Measurements from ENCODE around the gene FAM13A. TPM values are rescaled to one million over a fixed set of nuclear protein-coding genes. Genes with fewer than 3 reads are reported as not detected.
"Not testable (repeated sequence)": the region's sequence is repeated elsewhere in the genome, so short reads cannot be mapped to it uniquely, and the experiment has no call there.

Gene FAM13A
- total RNA-seq, 1 donor from 2014 or later: 4.5 TPM

DNA sequence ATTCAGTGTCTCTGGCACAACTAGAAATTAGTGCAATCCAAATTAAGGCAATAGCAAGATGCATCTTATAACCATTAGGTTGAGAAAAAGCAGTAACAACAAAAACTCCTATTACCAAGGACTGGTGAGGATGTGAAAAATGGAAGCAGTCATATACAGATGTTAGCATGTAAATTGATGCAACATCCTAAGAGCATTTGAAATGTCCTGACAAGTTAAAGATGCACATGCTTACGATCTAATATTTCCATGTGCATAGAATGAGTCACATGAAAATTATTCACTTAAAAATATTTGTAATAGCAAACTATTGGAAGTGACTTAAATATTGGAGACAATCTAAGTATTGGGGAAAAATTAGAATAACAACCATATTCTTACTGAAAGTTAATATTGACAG, 163.0 kb downstream of the FAM13A start:
- H3K27ac Mint-ChIP-seq: no peak overlapping the region
- no peaks in the 10 kb centered on the region for H3K36me3 Mint-ChIP-seq (ENCODE audit: low read depth)
- intact Hi-C loops (cut with micrococcal nuclease): no loop called here
- no peak overlapping the region for H3K4me3 Mint-ChIP-seq (ENCODE audit: low read depth)
- no peaks in the 10 kb centered on the region for H3K4me1 Mint-ChIP-seq (ENCODE audit: low read depth)
- H3K9me3 Mint-ChIP-seq: no peaks in the 10 kb centered on the region
- no peak for DNase-seq (ENCODE audit: low spot score)
- no peaks in the 10 kb centered on the region for H3K27me3 Mint-ChIP-seq (ENCODE audit: low read depth)

DNA sequence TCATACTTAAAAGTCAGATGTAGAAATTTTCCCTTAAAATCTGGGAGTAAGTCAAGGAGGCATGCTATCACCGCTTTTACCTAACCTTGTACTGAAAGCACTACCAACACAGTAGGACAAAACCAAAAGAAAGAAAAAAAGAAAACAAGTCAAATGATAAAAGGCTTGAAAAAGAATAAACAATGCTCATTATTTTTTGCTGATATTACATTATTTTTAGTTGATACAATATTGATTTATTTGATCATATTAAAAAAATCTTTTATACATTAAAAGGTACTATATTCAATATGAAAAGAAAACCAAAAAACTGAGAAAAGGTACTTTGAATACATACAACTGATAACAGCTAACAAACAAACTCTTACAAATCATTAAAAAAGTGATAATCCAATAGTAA, 164.3 kb downstream of the FAM13A start:
- H3K4me1 Mint-ChIP-seq (ENCODE audit: low read depth): no peaks in the 10 kb centered on the region
- H3K36me3 Mint-ChIP-seq (ENCODE audit: low read depth): no peaks in the 10 kb centered on the region
- H3K27ac Mint-ChIP-seq: no peak overlapping the region
- DNase-seq (ENCODE audit: low spot score): no peak
- intact Hi-C loops (cut with micrococcal nuclease): no loop called here
- H3K27me3 Mint-ChIP-seq (ENCODE audit: low read depth): no peaks in the 10 kb centered on the region
- no peak overlapping the region for H3K4me3 Mint-ChIP-seq (ENCODE audit: low read depth)
- no peaks in the 10 kb centered on the region for H3K9me3 Mint-ChIP-seq

GRCh38 chr4:88891636-88892035, 165.3 kb downstream of the FAM13A start:
- Mint-ChIP-seq H3K27ac (no peak overlapping the region), H3K4me1 (ENCODE audit: low read depth) (no peaks in the 10 kb centered on the region), H3K36me3 (ENCODE audit: low read depth) (no peaks in the 10 kb centered on the region), H3K27me3 (ENCODE audit: low read depth) (no peaks in the 10 kb centered on the region), H3K4me3 (ENCODE audit: low read depth) (no peak overlapping the region), H3K9me3 (no peaks in the 10 kb centered on the region)
- intact Hi-C loops (cut with micrococcal nuclease): no loop called here
- no peak for DNase-seq (ENCODE audit: low spot score)

DNA sequence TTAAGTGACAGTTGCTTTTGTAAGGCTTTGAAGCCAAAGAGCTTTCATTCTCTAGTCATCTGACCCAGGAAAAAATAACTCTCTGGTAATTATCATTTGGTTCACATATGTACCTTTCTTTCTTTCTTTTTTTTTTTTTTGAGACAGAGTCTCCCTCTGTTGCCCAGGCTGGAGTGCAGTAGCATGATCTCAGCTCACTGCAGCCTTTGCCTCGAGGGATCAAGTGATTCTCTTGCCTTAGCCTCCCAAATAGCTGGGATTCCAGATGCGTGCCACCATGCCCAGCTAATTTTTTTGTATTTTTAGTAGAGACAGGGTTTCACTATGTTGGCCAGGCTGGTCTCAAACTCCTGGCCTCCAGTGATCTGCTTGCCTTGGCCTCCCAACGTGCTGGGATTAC, 169.6 kb downstream of the FAM13A start:
- H3K9me3 Mint-ChIP-seq; H3K4me3 Mint-ChIP-seq (ENCODE audit: low read depth); H3K27me3 Mint-ChIP-seq (ENCODE audit: low read depth); DNase-seq (ENCODE audit: low spot score); H3K27ac Mint-ChIP-seq; H3K36me3 Mint-ChIP-seq (ENCODE audit: low read depth); intact Hi-C loops (cut with micrococcal nuclease); H3K4me1 Mint-ChIP-seq (ENCODE audit: low read depth): not testable (repeated sequence)

- Mint-ChIP-seq H3K27me3 (ENCODE audit: low read depth) (peaks cover 6% of the 10 kb centered on the region), H3K36me3 (ENCODE audit: low read depth) (no peaks in the 10 kb centered on the region), H3K4me3 (ENCODE audit: low read depth) (no peak overlapping the region), H3K9me3 (no peaks in the 10 kb centered on the region), H3K4me1 (ENCODE audit: low read depth) (no peaks in the 10 kb centered on the region), H3K27ac (no peak overlapping the region)
- intact Hi-C loops (cut with micrococcal nuclease): no loop called here
- DNase-seq (ENCODE audit: low spot score): no peak
Observed at GRCh38 chr4:88881227-88881569, 175.8 kb downstream of the FAM13A start.

DNA sequence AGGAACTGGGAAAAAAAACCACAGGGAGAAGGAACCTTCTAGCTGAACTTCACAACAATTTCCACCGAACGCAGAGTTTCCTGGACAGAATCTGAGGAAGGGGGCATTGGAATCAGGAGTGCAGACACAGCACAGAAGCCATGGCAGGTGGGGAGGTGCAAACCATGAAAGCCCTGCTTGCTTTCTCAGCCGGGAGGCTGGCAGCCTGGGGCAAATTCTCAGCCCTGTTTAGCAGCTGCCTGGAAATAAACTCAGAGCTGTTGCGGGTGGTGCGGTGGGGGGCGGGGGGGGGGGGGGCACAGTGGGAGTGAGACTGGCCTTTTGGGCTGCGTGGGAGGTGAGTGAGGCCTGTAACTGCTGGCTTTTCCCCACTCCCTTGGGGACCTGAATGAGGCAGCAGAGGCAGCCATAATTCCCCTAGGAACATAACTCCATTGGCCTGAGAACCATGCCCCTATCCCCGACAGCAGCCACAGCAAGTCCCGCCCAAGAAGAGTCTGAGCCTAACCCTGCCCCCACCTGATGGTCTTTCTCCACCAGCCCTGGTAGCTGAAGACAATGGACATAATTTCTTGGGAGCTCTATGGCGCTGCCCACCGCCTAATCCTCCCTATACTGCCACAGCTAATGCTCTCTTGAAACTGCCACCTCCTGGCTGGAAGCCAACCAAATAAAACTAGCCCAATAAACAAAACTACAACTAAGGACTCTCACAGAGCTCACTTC, 176.3 kb downstream of the FAM13A start:
- Mint-ChIP-seq H3K27ac (no peak overlapping the region), H3K4me3 (ENCODE audit: low read depth) (no peak overlapping the region), H3K9me3 (no peaks in the 10 kb centered on the region), H3K4me1 (ENCODE audit: low read depth) (no peaks in the 10 kb centered on the region), H3K36me3 (ENCODE audit: low read depth) (no peaks in the 10 kb centered on the region), H3K27me3 (ENCODE audit: low read depth) (peaks cover 6% of the 10 kb centered on the region)
- no peak for DNase-seq (ENCODE audit: low spot score)
- intact Hi-C loops (cut with micrococcal nuclease): no loop called here

- H3K4me3 Mint-ChIP-seq (ENCODE audit: low read depth): no peak overlapping the region
- intact Hi-C loops (cut with micrococcal nuclease): no loop called here
- no peaks in the 10 kb centered on the region for H3K4me1 Mint-ChIP-seq (ENCODE audit: low read depth)
- H3K9me3 Mint-ChIP-seq: no peaks in the 10 kb centered on the region
- no peaks in the 10 kb centered on the region for H3K36me3 Mint-ChIP-seq (ENCODE audit: low read depth)
- H3K27me3 Mint-ChIP-seq (ENCODE audit: low read depth): peaks cover 6% of the 10 kb centered on the region
- H3K27ac Mint-ChIP-seq: no peak overlapping the region
- no peak for DNase-seq (ENCODE audit: low spot score)
Observed at GRCh38 chr4:88879991-88880390, 177.0 kb downstream of the FAM13A start.

DNA sequence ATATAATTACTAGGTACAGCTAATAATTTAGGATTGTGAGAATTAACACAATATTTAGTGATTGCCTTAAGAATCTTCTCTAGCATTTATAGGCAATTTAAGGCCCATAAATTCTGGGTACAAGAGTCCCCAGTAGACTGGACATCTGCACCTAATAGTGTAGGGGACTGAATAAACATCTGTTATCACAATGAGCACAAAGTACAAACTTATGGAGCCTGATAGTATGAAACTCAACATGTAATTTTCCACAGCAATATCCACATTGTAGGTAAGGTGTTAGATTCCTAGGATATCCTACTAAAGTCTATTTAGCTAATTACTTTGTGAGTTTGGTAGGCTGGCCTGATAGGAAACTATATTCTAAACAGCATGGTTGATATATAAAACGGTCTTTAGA, 178.3 kb downstream of the FAM13A start:
- peaks cover 6% of the 10 kb centered on the region for H3K27me3 Mint-ChIP-seq (ENCODE audit: low read depth)
- H3K9me3 Mint-ChIP-seq: no peaks in the 10 kb centered on the region
- H3K36me3 Mint-ChIP-seq (ENCODE audit: low read depth): no peaks in the 10 kb centered on the region
- no peak for DNase-seq (ENCODE audit: low spot score)
- no peak overlapping the region for H3K27ac Mint-ChIP-seq
- intact Hi-C loops (cut with micrococcal nuclease): no loop called here
- no peaks in the 10 kb centered on the region for H3K4me1 Mint-ChIP-seq (ENCODE audit: low read depth)
- no peak overlapping the region for H3K4me3 Mint-ChIP-seq (ENCODE audit: low read depth)

GRCh38 chr4:88870428-88870827, 186.6 kb downstream of the FAM13A start:
- H3K9me3 Mint-ChIP-seq: no peaks in the 10 kb centered on the region
- intact Hi-C loops (cut with micrococcal nuclease): no loop called here
- H3K4me3 Mint-ChIP-seq (ENCODE audit: low read depth): no peak overlapping the region
- no peaks in the 10 kb centered on the region for H3K4me1 Mint-ChIP-seq (ENCODE audit: low read depth)
- no peaks in the 10 kb centered on the region for H3K27me3 Mint-ChIP-seq (ENCODE audit: low read depth)
- DNase-seq (ENCODE audit: low spot score): no peak
- no peaks in the 10 kb centered on the region for H3K36me3 Mint-ChIP-seq (ENCODE audit: low read depth)
- H3K27ac Mint-ChIP-seq: no peak overlapping the region

GRCh38 chr4:88868510-88868909, 188.5 kb downstream of the FAM13A start:
- intact Hi-C loops (cut with micrococcal nuclease): no loop called here
- H3K9me3 Mint-ChIP-seq: no peaks in the 10 kb centered on the region

DNA sequence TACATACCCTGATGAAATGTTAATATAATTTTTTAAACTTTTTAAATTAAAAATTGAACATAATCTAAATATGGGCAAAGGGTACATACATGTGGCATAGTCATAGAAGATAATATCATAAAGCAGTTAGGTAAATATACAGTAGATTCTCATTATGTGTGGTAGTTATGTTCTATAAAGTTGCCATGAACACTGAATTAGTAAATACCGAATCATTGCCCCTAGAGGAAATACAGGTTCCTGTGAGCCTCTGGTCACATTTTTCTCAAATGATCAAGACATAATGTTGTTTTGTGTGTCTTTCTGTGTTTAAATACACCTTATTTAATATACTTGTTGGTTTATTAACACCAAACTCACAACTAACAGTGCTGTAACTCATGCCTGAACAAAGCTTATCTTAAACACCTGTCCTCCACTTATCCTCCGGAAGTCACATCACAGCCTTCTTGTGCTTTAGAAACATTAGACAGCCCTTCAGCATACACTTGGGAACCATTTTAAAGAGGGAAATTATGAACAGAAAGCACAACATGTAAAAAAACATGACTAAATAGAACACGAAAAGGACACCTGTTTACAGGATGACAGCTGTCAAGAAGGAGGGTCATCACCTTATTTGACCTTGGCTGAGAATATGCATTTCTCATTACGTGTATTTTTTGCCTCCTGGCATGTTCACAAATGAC, 190.0 kb downstream of the FAM13A start:
- no peak for DNase-seq (ENCODE audit: low spot score)
- Mint-ChIP-seq H3K27me3 (ENCODE audit: low read depth) (no peaks in the 10 kb centered on the region), H3K9me3 (no peaks in the 10 kb centered on the region), H3K4me1 (ENCODE audit: low read depth) (no peaks in the 10 kb centered on the region), H3K27ac (no peak overlapping the region), H3K4me3 (ENCODE audit: low read depth) (no peak overlapping the region), H3K36me3 (ENCODE audit: low read depth) (no peaks in the 10 kb centered on the region)
- intact Hi-C loops (cut with micrococcal nuclease): no loop called here

More at GRCh38 chr4:88868510-88868909, 188.5 kb downstream of the FAM13A start:
- H3K36me3 Mint-ChIP-seq (ENCODE audit: low read depth): no peaks in the 10 kb centered on the region
- H3K27me3 Mint-ChIP-seq (ENCODE audit: low read depth): no peaks in the 10 kb centered on the region
- no peaks in the 10 kb centered on the region for H3K4me1 Mint-ChIP-seq (ENCODE audit: low read depth)
- H3K4me3 Mint-ChIP-seq (ENCODE audit: low read depth): no peak overlapping the region
- no peak for DNase-seq (ENCODE audit: low spot score)
- no peak overlapping the region for H3K27ac Mint-ChIP-seq

- Mint-ChIP-seq H3K27me3 (ENCODE audit: low read depth) (no peaks in the 10 kb centered on the region), H3K27ac (no peak overlapping the region), H3K36me3 (ENCODE audit: low read depth) (no peaks in the 10 kb centered on the region), H3K9me3 (no peaks in the 10 kb centered on the region), H3K4me1 (ENCODE audit: low read depth) (no peaks in the 10 kb centered on the region), H3K4me3 (ENCODE audit: low read depth) (no peak overlapping the region)
- intact Hi-C loops (cut with micrococcal nuclease): no loop called here
- no peak for DNase-seq (ENCODE audit: low spot score)
Observed at GRCh38 chr4:88865466-88865865, 191.5 kb downstream of the FAM13A start.

GRCh38 chr4:88865046-88865445, 191.9 kb downstream of the FAM13A start:
- H3K27ac Mint-ChIP-seq: no peak overlapping the region
- intact Hi-C loops (cut with micrococcal nuclease): no loop called here
- no peaks in the 10 kb centered on the region for H3K36me3 Mint-ChIP-seq (ENCODE audit: low read depth)
- H3K27me3 Mint-ChIP-seq (ENCODE audit: low read depth): no peaks in the 10 kb centered on the region
- DNase-seq (ENCODE audit: low spot score): no peak
- H3K4me1 Mint-ChIP-seq (ENCODE audit: low read depth): no peaks in the 10 kb centered on the region
- H3K4me3 Mint-ChIP-seq (ENCODE audit: low read depth): no peak overlapping the region
- no peaks in the 10 kb centered on the region for H3K9me3 Mint-ChIP-seq

All from activated T-helper 2 cell treated with anti-CD3 and anti-CD28 coated beads, Interferon-gamma antibody, Interleukin-2, Interleukin-4, amounts not matched to agents 10 μg/mL and 5 μg/mL and 100 μg/mL, durations not matched to agents 14 hours and 24 hours and 36 hours (primary cell).